Parietal lobe (tissue), 2 donors: ENCODE measurements around the gene TMEM217. TPM values are rescaled to one million over a fixed set of nuclear protein-coding genes. Genes with fewer than 3 reads are reported as not detected.

Experiments
- small RNA-seq: library from RNA; depleted of rRNA; stranded (forward); fragments of <200 nt; gene quantifications from one replicate; pipeline ENCODE3, GENCODE V24; 2014; ENCODE audit warnings: low replicate concordance
- total RNA-seq: library from RNA; depleted of rRNA; stranded (reverse); fragments of >200 nt; gene quantifications from one replicate; pipeline ENCODE4 v1.2.3, GENCODE V29; 2014

Gene TMEM217
- total RNA-seq, result not detected

DNA sequence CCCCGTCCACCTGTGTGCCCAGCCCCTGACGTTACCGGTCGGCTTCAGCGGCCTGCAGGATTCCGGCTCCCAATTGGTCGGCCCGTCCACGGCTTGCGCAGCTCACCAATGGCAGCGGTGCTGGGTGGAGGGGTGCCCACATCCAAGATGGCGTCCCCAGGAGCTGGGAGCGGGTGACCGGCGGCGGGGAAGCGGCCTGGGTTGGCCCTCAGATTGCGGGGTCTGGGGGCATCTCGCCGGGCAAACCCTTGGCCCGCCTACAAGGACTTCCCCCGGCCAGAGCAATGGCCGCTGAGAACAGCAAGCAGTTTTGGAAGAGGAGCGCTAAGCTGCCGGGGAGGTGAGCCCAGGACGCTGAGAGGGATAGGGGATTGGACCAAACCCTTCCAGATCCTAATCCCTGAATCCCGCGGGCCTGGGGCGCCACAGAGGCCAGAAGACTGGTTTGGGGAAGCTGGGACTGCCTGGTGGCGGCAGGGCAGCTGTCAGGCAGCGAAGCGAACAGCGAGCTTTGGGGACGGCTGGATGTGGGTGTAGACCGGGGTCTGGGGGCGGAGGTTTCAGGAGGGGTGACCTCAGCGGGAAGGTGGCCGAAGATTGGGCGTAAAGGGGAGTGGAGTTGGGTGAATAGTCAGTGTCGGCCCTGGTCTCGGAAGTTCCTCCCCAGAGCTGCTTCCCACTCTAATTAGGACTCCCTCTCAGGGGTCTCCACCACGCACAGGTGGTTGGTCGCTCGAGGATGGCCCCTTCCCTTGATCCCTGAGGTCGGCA is at the start of gene TMEM217, which contains the start of gene TBC1D22B:
TSS of gene TMEM217 (minus strand) at position 511 of the 771 bp plus-strand sequence. CDS start 39,114 bp downstream, outside the sequence.
TSS of gene TBC1D22B (plus strand) at position 139 of the 771 bp plus-strand sequence. CDS start at position 285, 146 bp downstream.

DNA sequence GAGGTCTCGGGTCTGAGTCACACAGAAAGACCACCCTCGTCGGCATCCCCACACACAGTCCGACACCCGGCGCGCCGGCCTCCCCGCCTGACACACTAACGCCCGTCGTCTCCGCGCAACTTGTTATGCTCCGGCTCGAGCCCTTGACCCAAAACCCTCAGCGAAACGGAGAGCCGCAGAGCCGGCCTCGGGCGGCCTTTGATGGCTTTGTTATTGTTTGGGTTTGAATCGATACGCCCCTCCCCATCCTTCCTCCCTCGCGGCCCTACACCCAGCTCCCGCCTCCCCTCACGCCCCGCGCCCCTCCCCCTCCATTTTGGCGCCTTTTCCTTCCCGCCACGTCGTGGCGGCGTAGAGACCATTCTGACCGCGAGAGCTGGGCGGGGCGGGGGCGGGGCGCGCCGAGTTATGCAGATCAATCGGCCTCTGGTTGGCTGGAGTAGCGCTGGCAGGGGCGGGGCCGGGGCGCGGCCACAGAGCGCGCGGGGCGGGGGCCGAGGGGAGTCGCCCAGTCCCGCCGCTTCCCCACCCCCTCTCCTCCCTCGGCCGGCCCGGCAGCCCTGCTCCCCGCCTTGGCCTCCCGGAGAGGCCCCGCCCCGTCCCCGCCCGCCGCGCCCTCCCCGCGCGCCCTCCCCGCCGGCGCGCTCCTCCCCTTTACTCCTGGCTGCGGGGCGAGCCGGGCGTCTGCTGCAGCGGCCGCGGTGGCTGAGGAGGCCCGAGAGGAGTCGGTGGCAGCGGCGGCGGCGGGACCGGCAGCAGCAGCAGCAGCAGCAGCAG is 88.3 kb downstream of the TMEM217 start, which contains the start of gene PIM1:
TSS of gene PIM1 (plus strand) at position 657 of the 777 bp plus-strand sequence. CDS start 424 bp downstream, outside the sequence.

Small RNAs within 50 kb of the gene (small RNA-seq; reads per million reads assigned to genes)
- not detected for gene AL096712.1

Other genes with a start within 250 kb of the TMEM217 start
- 21.9 TPM for gene PIM1, start 88.0 kb downstream of the TMEM217 start, total RNA-seq
- 10.6 TPM for gene TBC1D22B, start 372 bp downstream of the TMEM217 start, total RNA-seq
- 27.5 TPM for gene RNF8, start 95.8 kb upstream of the TMEM217 start, total RNA-seq
- 57.0 TPM for gene CMTR1, start 175.1 kb upstream of the TMEM217 start, total RNA-seq
- gene CCDC167, start 241.7 kb upstream of the TMEM217 start, total RNA-seq, result 23.8 TPM